ENCODE results near the gene DDX41.

The DDX41 gene

DNA sequence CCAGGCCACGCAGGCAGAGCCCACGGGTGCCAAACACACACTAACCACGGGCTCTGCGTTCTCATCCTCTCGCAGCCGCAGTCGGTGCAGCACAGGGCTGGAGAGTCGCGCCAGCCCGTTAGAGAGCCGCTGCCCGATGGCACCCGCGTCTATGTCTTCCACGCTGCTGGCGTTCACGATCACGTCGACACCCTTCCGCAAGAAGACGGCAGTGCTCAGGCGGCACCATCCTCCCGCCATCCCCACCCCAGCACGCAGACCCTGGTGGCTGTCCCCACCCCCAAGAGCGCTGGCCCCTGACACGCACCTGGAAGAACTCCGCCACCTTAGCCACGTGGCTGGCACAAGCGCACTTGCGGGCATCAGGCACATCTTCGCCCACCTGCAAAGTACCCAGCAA lies 49.3 kb downstream of the DDX41 start:
- DNase-seq (ENCODE audit: extremely low read depth, low read depth) = no peak
- TF ChIP-seq, protein P1, sequence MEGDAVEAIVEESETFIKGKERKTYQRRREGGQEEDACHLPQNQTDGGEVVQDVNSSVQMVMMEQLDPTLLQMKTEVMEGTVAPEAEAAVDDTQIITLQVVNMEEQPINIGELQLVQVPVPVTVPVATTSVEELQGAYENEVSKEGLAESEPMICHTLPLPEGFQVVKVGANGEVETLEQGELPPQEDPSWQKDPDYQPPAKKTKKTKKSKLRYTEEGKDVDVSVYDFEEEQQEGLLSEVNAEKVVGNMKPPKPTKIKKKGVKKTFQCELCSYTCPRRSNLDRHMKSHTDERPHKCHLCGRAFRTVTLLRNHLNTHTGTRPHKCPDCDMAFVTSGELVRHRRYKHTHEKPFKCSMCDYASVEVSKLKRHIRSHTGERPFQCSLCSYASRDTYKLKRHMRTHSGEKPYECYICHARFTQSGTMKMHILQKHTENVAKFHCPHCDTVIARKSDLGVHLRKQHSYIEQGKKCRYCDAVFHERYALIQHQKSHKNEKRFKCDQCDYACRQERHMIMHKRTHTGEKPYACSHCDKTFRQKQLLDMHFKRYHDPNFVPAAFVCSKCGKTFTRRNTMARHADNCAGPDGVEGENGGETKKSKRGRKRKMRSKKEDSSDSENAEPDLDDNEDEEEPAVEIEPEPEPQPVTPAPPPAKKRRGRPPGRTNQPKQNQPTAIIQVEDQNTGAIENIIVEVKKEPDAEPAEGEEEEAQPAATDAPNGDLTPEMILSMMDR (IDR thresholded peaks at IDR 0.05; ENCODE audit: low read depth, low read length) = no peak

DNA sequence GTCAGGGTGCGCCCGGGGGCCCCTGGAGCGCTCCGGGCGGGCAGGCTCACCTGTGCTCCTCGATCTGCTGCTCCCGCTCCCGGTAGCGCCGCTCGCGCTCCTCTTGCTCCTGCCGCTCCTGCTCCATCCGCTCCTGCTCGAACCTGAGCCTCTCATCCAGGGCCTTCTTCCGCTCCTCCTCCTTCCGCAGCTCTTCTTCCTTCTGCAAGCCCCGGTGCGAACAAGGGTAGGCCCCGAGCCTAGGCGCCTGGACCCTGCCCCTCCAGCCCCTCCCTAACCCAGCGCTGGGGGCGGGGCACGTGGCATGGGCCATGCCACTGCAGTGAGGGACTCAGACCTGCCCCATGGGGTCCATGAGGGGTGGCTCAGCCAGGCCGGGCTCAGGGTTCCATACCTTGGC lies 49.9 kb downstream of the DDX41 start:
- TF ChIP-seq, protein P1 (IDR thresholded peaks at IDR 0.05; ENCODE audit: low read depth, low read length) = no peak
- DNase-seq (ENCODE audit: extremely low read depth, low read depth) = no peak

DNA sequence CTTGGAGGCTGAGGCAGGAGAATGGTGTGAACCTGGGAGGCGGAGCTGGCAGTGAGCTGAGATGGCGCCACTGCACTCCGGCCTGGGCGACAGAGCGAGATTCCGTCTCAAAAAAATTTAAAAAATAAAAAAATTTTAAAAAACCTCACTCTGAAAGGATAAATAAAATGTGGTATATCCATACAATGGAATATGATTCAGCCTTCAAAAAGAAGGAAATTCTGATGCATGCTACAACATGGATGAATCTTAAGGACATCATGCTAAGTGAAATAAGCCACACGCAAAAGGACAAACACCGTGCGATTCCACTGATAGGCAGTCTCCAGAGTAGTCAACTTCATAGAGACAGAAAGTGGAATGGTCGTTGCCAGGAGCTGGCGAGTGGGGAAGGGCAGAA lies 51.7 kb downstream of the DDX41 start:
- TF ChIP-seq, protein P1 (IDR thresholded peaks at IDR 0.05; ENCODE audit: low read depth, low read length) = no peak
- no peak for DNase-seq (ENCODE audit: extremely low read depth, low read depth)

DNA sequence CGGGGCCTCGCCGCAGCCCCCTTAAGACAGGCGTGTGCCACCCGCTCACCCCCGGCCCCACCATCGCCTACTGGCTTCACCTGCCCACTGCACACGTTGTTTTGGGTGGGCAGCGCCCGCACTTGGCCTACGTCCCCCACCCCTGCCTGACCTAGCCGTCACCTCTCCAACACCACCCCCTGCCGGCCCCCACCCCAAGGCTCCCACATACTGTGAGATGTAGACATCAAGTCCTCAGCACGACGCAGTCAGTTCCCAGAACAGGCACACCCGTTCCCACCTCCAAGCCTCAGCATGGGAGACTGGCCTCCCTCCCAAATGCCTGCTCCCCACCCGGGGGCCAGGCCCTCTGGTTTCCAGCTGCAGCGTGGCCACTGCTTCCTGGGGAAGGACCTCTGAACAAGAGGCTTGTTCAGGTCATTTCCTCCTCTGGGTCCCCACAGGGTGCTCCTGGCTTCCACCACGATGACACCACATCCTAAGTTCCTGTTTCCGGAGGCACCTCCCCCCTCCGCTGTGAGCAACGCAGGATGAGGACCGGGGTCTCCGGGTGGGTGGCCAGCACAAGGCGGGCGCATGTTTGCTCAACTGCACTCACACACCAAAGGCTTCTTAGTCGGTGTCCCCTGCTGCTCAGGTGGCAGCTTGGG lies 54.6 kb downstream of the DDX41 start:
- TF ChIP-seq, protein P1 (IDR thresholded peaks at IDR 0.05; ENCODE audit: low read depth, low read length) = no peak
- no peak for DNase-seq (ENCODE audit: extremely low read depth, low read depth)
